IPS DF 6.9 (cell line): ENCODE measurements around the gene PLCG2.

ENCODE experiments used
- DNase-seq: peaks from one replicate; pipeline ENCODE4 v3.0.0-alpha.2; 2013; ENCODE audit warnings: low read depth, low spot score
- H3K27ac ChIP-seq: one replicate; pipeline ENCODE4 v1.5.1; 2013; ENCODE audit warnings: low read length, control low read depth
- H3K27me3 ChIP-seq: 2 replicates; pipeline ENCODE4 v1.6.1; 2013; ENCODE audit warnings: mild to moderate bottlenecking, low read length; ENCODE audit not compliant: control insufficient read depth, insufficient read depth
- H3K36me3 ChIP-seq: 2 replicates; pipeline ENCODE4 v1.6.1; 2013; ENCODE audit warnings: low read length; ENCODE audit not compliant: control insufficient read depth, insufficient read depth
- H3K4me1 ChIP-seq: 2 replicates; pipeline ENCODE4 v1.6.1; 2013; ENCODE audit warnings: low read length; ENCODE audit not compliant: control insufficient read depth, insufficient read depth
- H3K4me3 ChIP-seq: 2 replicates; pipeline ENCODE4 v1.5.1; 2013; ENCODE audit warnings: mild to moderate bottlenecking, low read length
- H3K9me3 ChIP-seq: 2 replicates; pipeline ENCODE4 v1.6.1; 2013; ENCODE audit warnings: low read length, inconsistent platforms; ENCODE audit not compliant: control insufficient read depth, insufficient read depth
- WGBS: extraction: QIAGEN DNeasy Blood & Tissue Kit; methylation state at CpG from one replicate; pipeline ENCODE4 v1.1.7; 2013; ENCODE audit warnings: mixed read lengths, missing lambda C conversion rate; ENCODE audit not compliant: insufficient read length, insufficient coverage; 5-methylcytosine and 5-hydroxymethylcytosine counted together

PLCG2 gene

DNA sequence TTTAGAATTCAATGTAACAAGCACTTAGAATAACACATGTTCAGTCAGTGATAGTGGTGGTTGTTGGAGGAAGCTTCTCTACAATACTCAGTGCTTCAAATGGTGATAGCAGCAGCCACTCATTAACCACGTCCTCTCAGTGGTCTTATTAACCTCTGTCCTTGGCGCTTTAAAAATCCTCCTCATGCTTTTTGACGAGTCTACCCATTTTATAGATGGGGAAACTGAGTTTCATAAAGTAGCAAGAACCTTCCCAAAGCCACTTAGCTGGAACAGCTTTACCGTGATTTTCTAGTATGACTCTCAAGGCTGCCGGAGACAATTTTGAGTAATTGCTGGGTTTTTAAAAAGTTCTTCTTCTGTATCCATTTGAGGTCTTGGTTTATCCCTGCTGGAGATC, 47.4 kb downstream of the PLCG2 start:
- Histone ChIP-seq H3K4me1 (peaks cover 2% of the 10 kb centered on the region; the same call in 1 of the 2 replicates), H3K4me3 (no peak overlapping the region), H3K27ac (no peak overlapping the region), H3K36me3 (no peaks in the 10 kb centered on the region), H3K9me3 (no peaks in the 10 kb centered on the region), H3K27me3 (no peaks in the 10 kb centered on the region)
- no CpG with 5 or more reads among the region's 5 CpGs for WGBS
- DNase-seq = no peak

DNA sequence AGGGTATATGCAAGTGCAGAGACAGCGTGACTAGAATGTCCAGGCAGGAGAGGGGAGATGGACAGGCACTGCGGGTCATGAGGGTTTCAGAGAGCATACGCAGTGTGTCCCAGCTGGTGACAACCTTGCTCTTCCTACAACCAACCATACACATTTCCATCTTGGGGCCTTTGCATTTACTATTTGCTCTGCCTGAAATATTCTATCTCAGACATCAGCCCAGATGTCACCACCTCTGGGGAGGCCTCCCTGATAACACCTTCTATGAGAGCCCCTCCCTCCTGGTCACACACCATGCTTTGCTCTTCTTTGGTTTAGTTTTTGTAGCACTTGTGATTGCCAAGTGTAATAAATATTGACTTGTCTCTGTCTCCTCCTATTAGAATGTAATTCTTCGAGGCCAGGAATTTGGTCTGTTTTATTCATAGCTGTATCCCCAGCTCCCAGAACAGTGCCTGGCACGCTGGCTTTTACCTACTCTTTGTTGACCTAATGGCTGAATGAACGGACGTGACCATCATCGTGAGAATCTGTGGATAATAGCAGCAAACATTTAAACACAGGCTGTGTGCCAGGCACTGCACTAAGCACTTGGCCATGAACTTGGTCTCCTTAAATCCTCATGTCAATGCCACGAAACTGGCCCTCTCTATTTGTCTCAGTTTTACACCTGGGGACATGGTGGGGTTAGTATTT, 51.9 kb downstream of the PLCG2 start:
- no peak overlapping the region for H3K4me3 ChIP-seq

DNA sequence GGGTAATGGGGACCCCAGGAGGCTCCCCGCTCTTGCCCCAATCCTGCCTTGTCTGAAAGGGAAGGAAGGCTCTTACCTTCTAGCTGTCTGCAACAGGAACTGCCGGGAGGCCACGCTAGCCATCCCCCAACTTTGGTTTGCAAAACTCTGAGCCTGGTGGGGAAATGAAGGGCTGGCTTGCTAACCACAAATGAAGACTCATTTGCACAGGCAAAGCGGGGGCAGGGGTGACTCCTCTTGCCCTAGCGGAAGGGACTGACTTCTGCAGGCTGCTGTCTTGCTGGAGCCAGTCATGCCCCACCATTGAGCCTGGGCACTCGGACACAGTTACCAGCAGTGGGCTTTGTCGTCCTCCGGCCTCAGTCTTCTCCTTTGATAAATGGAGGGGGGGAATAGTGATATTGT, 52.6 kb downstream of the PLCG2 start:
- no CpG with 5 or more reads among the region's 8 CpGs for WGBS
- DNase-seq = no peak
- H3K4me3 ChIP-seq = no peak overlapping the region
- no peaks in the 10 kb centered on the region for H3K36me3 ChIP-seq
- H3K27me3 ChIP-seq = no peaks in the 10 kb centered on the region
- H3K27ac ChIP-seq = no peak overlapping the region
- H3K9me3 ChIP-seq = no peaks in the 10 kb centered on the region
- H3K4me1 ChIP-seq = 0 out of 2 replicates have a peak, but pooled peaks cover 1% of the 10 kb centered on the region

More for the DNA sequence above, 51.9 kb downstream of the PLCG2 start:
- Histone ChIP-seq H3K27ac (no peak overlapping the region), H3K4me1 (0 out of 2 replicates have a peak, but pooled peaks cover 1% of the 10 kb centered on the region), H3K36me3 (no peaks in the 10 kb centered on the region), H3K27me3 (no peaks in the 10 kb centered on the region), H3K9me3 (no peaks in the 10 kb centered on the region)
- DNase-seq = no peak
- WGBS = no CpG with 5 or more reads among the region's 9 CpGs

DNA sequence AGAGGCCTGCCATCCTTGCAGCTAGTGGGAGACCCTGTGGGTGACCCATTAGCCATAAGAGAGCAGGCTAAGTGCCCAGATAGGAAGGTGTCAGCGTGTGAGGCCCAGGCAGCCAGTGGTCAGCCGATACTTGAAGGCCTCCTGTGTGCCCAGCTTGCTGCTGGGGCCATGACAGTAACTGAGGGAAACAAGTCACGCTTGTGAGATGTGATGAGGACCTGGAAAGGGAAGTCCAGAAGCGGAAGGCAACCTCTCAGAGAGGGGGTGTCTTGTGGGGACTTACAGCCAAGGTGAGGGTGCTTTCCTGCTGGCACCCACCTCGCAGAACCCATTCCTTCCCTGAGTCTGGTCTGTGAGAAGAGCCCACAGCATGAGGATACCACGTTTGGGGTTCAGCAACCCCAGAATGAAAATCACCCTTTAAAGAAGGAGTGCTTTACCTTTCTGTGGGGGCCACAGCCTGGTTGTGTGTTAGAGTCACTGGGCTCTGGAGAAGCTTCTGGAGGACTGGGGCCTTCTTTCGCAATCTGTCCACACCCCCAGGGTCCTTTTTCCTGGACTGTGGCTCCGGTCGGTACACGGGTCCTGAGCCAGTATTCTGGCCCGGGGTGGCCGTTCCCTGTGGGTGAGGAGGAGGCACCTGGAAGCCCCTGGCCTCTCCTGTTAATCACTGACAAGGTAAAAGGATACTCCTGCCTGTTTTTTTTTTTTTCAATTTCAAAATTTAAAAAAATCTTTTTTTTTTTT, 53.9 kb downstream of the PLCG2 start:
- Histone ChIP-seq H3K27ac (no peak overlapping the region), H3K36me3 (no peaks in the 10 kb centered on the region), H3K27me3 (no peaks in the 10 kb centered on the region), H3K4me1 (0 out of 2 replicates have a peak, but pooled peaks cover 1% of the 10 kb centered on the region), H3K4me3 (no peak overlapping the region), H3K9me3 (no peaks in the 10 kb centered on the region)
- WGBS = no CpG with 5 or more reads among the region's 12 CpGs
- DNase-seq = no peak

DNA sequence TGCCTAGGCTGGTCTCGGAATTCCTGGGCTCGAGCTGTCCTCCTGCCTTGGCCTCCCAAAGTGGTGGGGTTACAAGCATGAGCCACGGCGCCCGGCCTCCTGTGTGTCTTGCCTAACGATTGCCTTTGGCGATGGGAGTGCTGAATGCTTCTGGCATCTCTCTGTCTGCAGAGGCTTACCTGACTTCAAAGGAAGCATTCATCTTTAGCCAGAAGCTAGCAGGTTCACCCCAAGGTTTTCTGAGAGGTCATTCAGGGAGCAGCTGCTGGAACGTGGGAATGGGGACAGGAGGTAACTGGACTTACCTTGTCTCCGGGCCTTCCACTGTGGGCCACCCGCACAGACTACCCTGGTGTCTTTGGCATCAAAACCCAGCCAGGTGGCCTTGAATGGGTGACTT, 54.7 kb downstream of the PLCG2 start:
- no peaks in the 10 kb centered on the region for H3K36me3 ChIP-seq
- H3K4me1 ChIP-seq = 0 out of 2 replicates have a peak, but pooled peaks cover 1% of the 10 kb centered on the region
- WGBS = no CpG with 5 or more reads among the region's 10 CpGs
- no peak overlapping the region for H3K27ac ChIP-seq
- no peaks in the 10 kb centered on the region for H3K27me3 ChIP-seq
- H3K4me3 ChIP-seq = no peak overlapping the region
- H3K9me3 ChIP-seq = no peaks in the 10 kb centered on the region
- DNase-seq = no peak

DNA sequence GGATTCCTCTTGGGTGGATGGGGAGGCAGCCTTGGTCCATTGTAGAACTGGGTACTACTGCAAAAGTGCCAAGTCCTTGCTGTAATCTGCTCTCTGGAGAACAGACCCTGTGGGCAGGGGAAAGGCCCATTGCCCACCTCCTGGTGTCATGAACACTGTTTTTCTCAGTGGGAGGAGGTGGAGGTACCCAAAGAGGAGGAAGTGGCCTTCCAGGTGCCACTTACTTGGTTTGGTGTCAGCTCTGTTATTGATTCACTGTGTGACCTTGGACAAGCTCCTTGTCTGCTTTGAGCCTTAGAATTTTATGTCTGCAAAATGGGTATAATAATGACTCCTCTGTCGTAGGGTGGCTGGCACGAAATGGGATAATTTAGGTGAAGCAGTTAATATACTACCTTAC, 55.8 kb downstream of the PLCG2 start:
- no peak overlapping the region for H3K27ac ChIP-seq
- H3K27me3 ChIP-seq = no peaks in the 10 kb centered on the region
- no peaks in the 10 kb centered on the region for H3K36me3 ChIP-seq
- no peak overlapping the region for H3K4me3 ChIP-seq
- 0 out of 2 replicates have a peak, but pooled peaks cover 1% of the 10 kb centered on the region for H3K4me1 ChIP-seq
- H3K9me3 ChIP-seq = no peaks in the 10 kb centered on the region
- DNase-seq = no peak
- WGBS = no CpG with 5 or more reads among the region's 2 CpGs

DNA sequence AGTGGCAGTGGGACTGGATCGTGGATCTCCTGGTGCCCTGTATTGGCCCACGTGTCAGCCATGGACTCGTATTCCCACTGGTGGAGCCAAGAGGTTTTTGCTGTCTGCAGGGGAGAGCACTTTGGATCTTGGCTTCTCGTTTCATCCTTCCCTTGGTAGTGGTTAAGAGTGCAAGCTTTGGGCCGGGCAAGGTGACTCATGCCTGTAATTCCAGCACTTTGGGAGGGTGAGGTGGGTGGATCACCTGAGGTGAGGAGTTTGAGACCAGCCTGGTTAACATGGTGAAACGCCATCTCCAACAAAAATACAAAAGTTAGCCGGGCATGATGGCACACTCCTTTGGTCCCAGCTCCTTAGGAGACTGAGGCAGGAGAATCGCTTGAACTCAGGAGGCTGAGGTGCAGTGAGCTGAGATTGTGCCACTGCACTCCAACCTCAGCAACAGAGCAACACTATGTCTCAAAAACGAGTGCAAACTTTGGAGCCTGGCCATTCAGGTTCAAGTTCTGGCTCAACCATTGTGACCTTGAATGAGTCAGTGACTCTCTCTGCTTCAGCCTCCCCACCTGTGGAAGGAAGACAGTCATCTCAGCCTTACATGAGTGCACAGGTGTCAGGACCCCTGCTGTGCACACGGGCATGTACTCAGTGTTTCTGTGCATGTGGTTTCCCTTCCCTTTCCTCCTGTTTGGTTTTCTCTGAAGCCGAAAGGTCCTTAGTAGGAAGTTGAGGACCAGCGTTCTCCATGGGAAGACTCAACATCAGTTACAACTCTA, 57.4 kb downstream of the PLCG2 start:
- no peaks in the 10 kb centered on the region for H3K36me3 ChIP-seq
- DNase-seq = no peak

DNA sequence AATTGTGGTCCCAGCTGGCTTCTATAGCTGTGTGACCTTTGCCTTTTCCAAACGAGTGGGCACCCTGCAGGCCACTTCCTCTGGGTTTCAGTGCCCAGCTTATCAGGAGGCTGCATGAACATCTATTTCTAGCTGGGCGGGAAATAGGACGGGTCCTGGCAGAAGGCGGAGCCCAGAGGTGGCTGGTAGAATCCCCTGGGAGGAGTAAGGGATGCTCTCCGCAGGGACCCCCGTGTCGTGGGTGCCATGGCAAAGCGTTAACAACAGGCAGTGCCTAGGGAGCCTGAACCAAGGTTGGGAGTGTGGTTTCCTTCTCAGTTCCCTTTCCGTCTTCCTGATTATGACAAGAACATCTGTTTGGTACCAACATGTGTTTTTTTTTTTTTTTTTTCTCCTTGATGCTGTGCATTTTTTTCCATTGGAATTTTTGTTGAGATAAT, 58.2 kb downstream of the PLCG2 start:
- Histone ChIP-seq H3K9me3 (no peaks in the 10 kb centered on the region), H3K4me3 (no peak overlapping the region), H3K27me3 (no peaks in the 10 kb centered on the region), H3K36me3 (no peaks in the 10 kb centered on the region), H3K27ac (no peak overlapping the region), H3K4me1 (no peaks in the 10 kb centered on the region)
- DNase-seq = no peak
- no CpG with 5 or more reads among the region's 9 CpGs for whole genome bisulfite sequencing

More for the DNA sequence above, 57.4 kb downstream of the PLCG2 start:
- no peaks in the 10 kb centered on the region for H3K27me3 ChIP-seq
- 0 out of 2 replicates have a peak, but pooled peaks cover 1% of the 10 kb centered on the region for H3K4me1 ChIP-seq
- no peaks in the 10 kb centered on the region for H3K9me3 ChIP-seq
- H3K27ac ChIP-seq = no peak overlapping the region
- no CpG with 5 or more reads among the region's 12 CpGs for WGBS
- H3K4me3 ChIP-seq = no peak overlapping the region

DNA sequence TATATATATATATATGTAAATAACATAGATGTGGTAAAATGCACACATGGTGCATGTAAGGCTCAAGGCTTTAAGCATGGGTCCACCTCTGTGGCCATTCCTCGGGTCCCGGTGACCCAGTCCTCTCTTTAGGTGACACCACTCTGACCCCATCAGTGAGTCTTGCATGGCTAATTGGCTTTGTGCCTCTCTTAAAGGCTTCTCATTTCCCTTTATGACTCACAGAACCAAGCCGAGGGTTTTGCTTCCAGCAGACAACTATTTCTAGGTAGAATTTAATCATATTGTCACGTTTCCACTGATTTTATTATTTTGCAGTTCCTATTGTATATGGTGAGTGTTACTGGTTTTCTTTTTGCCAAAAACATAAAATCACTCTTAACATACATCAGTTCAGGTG, 59.7 kb downstream of the PLCG2 start:
- H3K9me3 ChIP-seq = no peaks in the 10 kb centered on the region
- H3K4me1 ChIP-seq = no peaks in the 10 kb centered on the region
- no peaks in the 10 kb centered on the region for H3K36me3 ChIP-seq
- no peak overlapping the region for H3K4me3 ChIP-seq
- DNase-seq = no peak
- no peaks in the 10 kb centered on the region for H3K27me3 ChIP-seq
- H3K27ac ChIP-seq = no peak overlapping the region
- no CpG with 5 or more reads among the region's 4 CpGs for WGBS

DNA sequence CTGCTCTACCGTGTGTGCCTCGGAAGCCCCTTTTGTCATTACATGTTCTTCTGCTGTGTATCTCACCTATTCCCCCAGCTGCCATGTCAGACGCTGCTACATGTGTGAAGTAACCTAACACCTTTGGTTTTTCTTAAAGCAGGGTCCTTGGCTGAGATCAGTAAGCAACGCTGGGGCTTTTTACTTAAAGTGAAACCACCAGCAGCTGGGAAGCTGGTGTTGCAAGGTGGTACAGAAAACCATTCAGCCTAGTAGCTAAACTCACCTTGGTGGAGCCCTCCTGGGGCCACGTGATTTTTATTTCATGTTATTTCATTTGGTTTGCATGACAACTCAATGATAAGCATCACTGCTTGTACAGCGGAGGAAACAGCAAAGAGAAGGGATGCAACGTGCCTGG, 62.6 kb downstream of the PLCG2 start:
- Histone ChIP-seq H3K4me1 (no peaks in the 10 kb centered on the region), H3K9me3 (no peaks in the 10 kb centered on the region), H3K36me3 (no peaks in the 10 kb centered on the region), H3K27ac (no peak overlapping the region), H3K27me3 (no peaks in the 10 kb centered on the region), H3K4me3 (no peak overlapping the region)
- DNase-seq = no peak
- WGBS = no CpG with 5 or more reads among the region's 7 CpGs
